Caco-2 (cell line): Measurements from ENCODE around the gene FBXW7. TPM values are rescaled to one million over a fixed set of nuclear protein-coding genes. Genes with fewer than 3 reads are reported as not detected.
A peak's percentile ranks its signal among the peaks of the same experiment; 100 is the strongest.

Experiments used
- BruUV-seq: library from RNA; stranded (reverse); fragments of 400-500 nt; replicated peaks from 2 replicates; lab custom pipeline; 2021; lab: Mats Ljungman, UMichigan
- CTCF ChIA-PET: fragments of 300-600 bp; sonication (Branson Sonifier 250); formaldehyde crosslinking; loops from one replicate; lab custom pipeline; 2022; ENCODE audit warnings: antibody characterized with exemption; lab: Charles Lee
- POLR2A ChIA-PET: fragments of 300-600 bp; sonication (Branson Sonifier 250); formaldehyde crosslinking; loops from one replicate; lab custom pipeline; 2022; ENCODE audit warnings: antibody characterized with exemption; lab: Charles Lee
- DNase-seq, 2 experiments: peaks; one replicate each; pipeline versions ENCODE4 v3.0.0 to v3.0.0-alpha.2; 2020 to 2022
- H3K27me3 ChIP-seq: replicated peaks from 2 replicates; pipeline ENCODE4 v1.6.0; 2011; ENCODE audit warnings: low read length; ENCODE audit not compliant: control insufficient read depth, insufficient read depth
- H3K36me3 ChIP-seq: 2 replicates; pipeline ENCODE4 v1.5.1; 2011; ENCODE audit warnings: low read length; ENCODE audit not compliant: control insufficient read depth, insufficient read depth
- H3K4me1 ChIP-seq: fragments of 250-450 bp; sonication (Bioruptor Pico); 2 replicates; pipeline ENCODE4 v1.5.1; 2020; ENCODE audit warnings: mild to moderate bottlenecking
- H3K4me3 ChIP-seq: 2 replicates; pipeline ENCODE4 v1.5.1; 2011; ENCODE audit warnings: low read depth, mild to moderate bottlenecking, control low read depth, low read length
- H3K9me3 ChIP-seq: fragments of 250-450 bp; sonication (Bioruptor Pico); 2 replicates; pipeline ENCODE4 v1.5.1; 2020; ENCODE audit warnings: mild to moderate bottlenecking, moderate library complexity
- H3K27ac Mint-ChIP-seq: one replicate; pipeline ENCODE4 v1.8.0; 2022; ENCODE audit warnings: mixed read lengths; ENCODE audit not compliant: unreplicated experiment
- H3K27me3 Mint-ChIP-seq: one replicate; pipeline ENCODE4 v1.8.0; 2022; ENCODE audit warnings: mixed read lengths; ENCODE audit not compliant: insufficient read depth, unreplicated experiment
- H3K36me3 Mint-ChIP-seq: one replicate; pipeline ENCODE4 v1.8.0; 2022; ENCODE audit warnings: mild to moderate bottlenecking, mixed read lengths; ENCODE audit not compliant: insufficient read depth, unreplicated experiment
- H3K4me1 Mint-ChIP-seq: one replicate; pipeline ENCODE4 v1.8.0; 2022; ENCODE audit warnings: low read depth, mixed read lengths; ENCODE audit not compliant: unreplicated experiment
- H3K4me3 Mint-ChIP-seq: one replicate; pipeline ENCODE4 v1.8.0; 2022; ENCODE audit warnings: mild to moderate bottlenecking, moderate library complexity, mixed read lengths; ENCODE audit not compliant: unreplicated experiment
- H3K9me3 Mint-ChIP-seq: one replicate; pipeline ENCODE4 v1.8.0; 2022; ENCODE audit warnings: mixed read lengths; ENCODE audit not compliant: unreplicated experiment
- intact Hi-C: fragments of 100-400 bp; cut with micrococcal nuclease; formaldehyde crosslinking; loops from one replicate; pipeline ENCODE4 v1.10.0; 2022; ENCODE audit not compliant: unreplicated experiment
- total RNA-seq: library from RNA; stranded (reverse); gene quantifications from 2 replicates; pipeline ENCODE4 v1.2.3, GENCODE V29; 2022
- TF ChIP-seq, protein P1 (sequence below), 2 experiments: fragments of 200-600 bp in 1 of 2; IDR thresholded peaks; 1 replicate in 1 of 2; 2 replicates in 1 of 2; pipeline versions ENCODE4 v1.5.1 to v1.8.0; 2011 to 2022; ENCODE audit warnings: antibody characterized with exemption in 1 of 2, control low read depth in 1 of 2, inconsistent platforms in 1 of 2, low read depth in 1 of 2, low read length in 1 of 2, mild to moderate bottlenecking in 1 of 2, moderate library complexity in 1 of 2; ENCODE audit not compliant: insufficient read depth in 1 of 2, severe bottlenecking in 1 of 2, unreplicated experiment in 1 of 2

The FBXW7 gene
- total RNA-seq, 1 experiment from 2014 or later = 34.1 TPM

DNA sequence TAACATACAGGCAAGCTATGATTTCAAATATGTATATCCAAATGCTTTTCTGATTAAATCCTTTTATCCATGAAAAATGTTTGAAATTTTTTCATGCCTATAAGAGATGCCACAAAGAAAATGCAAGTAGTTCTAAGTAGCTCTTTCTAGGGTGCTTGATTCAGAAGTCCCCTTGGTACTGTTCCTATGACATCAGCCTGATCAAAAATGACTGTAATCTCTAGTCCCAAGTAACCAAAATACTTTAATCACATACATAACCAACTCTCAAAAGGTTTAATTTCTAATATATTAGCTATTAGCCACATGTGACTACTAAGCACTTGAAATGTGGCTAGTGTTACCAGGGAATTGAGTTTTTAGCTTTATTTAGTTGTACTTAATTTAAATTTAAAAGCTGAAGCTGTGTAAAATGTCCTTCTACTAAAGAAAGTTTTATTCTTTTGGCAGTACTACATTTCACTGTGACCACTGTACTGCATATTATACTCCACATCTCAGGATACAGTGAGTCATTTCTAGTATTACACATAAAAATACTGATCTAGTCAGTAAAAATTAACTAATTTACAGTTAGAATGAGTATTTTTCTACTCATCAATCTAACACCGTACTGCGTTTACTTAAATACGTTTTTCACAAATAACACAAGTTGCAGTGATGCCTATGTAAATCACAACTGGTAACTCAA lies 33.9 kb downstream of the FBXW7 start:
- Histone ChIP-seq H3K4me3 (no peak overlapping the region), H3K9me3 (no peaks in the 10 kb centered on the region), H3K36me3 (no peaks in the 10 kb centered on the region), H3K27me3 (no peaks in the 10 kb centered on the region), H3K4me1 (peaks cover 12% of the 10 kb centered on the region)
- H3K4me1 Mint-ChIP-seq = peaks cover 13% of the 10 kb centered on the region
- TF ChIP-seq, protein P1, sequence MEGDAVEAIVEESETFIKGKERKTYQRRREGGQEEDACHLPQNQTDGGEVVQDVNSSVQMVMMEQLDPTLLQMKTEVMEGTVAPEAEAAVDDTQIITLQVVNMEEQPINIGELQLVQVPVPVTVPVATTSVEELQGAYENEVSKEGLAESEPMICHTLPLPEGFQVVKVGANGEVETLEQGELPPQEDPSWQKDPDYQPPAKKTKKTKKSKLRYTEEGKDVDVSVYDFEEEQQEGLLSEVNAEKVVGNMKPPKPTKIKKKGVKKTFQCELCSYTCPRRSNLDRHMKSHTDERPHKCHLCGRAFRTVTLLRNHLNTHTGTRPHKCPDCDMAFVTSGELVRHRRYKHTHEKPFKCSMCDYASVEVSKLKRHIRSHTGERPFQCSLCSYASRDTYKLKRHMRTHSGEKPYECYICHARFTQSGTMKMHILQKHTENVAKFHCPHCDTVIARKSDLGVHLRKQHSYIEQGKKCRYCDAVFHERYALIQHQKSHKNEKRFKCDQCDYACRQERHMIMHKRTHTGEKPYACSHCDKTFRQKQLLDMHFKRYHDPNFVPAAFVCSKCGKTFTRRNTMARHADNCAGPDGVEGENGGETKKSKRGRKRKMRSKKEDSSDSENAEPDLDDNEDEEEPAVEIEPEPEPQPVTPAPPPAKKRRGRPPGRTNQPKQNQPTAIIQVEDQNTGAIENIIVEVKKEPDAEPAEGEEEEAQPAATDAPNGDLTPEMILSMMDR (IDR thresholded peaks at IDR 0.05; ENCODE audit: insufficient read depth in 1 of 2, low read depth in 1 of 2, low read length in 1 of 2, severe bottlenecking in 1 of 2, unreplicated experiment in 1 of 2) = no peak
- no peaks in the 10 kb centered on the region for H3K9me3 Mint-ChIP-seq
- DNase-seq = no peak
- BruUV-seq = no TSS peak
- intact Hi-C loops = loop anchor here (1.0 to 5.0 kb wide), 4 partner anchors 35 to 233 kb away; partner anchors contain the start of gene FBXW7
- no peaks in the 10 kb centered on the region for H3K36me3 Mint-ChIP-seq
- POLR2A ChIA-PET = no interaction called here
- H3K4me3 Mint-ChIP-seq = no peak overlapping the region
- CTCF ChIA-PET = interaction anchor here (0.9 to 2.0 kb wide), 12 partner anchors 11 to 626 kb away, joined by 3 to 10 read pairs (median 4); partner anchors contain the start of genes FBXW7 and TIGD4
- H3K27me3 Mint-ChIP-seq = no peaks in the 10 kb centered on the region
- no peak overlapping the region for H3K27ac Mint-ChIP-seq

DNA sequence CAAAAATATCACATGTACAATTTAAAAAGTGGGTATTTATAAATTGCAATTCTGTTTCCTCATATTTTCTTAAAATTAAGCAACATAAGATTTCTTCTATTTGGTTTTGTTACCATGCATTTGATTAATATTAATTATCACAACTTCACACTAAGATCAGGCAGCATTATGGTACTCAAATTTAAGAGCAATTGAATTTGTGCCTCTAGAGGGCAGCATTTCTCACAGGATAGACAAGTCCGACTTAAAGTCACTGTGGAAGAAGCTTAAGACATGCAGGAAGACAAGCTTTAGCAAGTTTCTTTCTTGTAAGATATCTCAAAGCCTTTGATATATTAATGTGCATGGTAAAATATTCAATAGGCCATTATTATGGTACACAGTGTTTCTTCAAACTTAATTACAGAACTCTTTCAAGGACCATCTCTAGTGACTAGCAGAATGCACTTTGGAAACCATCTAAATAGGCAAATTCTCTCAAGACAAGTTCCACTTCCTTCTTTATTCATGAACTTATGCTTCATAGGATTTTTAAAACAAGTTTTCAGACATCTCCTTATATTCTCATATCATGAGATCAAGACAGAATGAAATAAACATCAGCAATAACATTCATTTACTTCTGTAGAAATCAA lies 35.0 kb downstream of the FBXW7 start:
- peak; percentile 56 to 78 for DNase-seq
- Mint-ChIP-seq H3K27me3 (no peaks in the 10 kb centered on the region), H3K9me3 (no peaks in the 10 kb centered on the region), H3K36me3 (no peaks in the 10 kb centered on the region), H3K27ac (no peak overlapping the region), H3K4me1 (peaks cover 13% of the 10 kb centered on the region), H3K4me3 (no peak overlapping the region)
- BruUV-seq = no TSS peak
- TF ChIP-seq, protein P1 (IDR thresholded peaks at IDR 0.05; ENCODE audit: insufficient read depth in 1 of 2, low read depth in 1 of 2, low read length in 1 of 2, severe bottlenecking in 1 of 2, unreplicated experiment in 1 of 2) = peak; percentile 58 to 75
- peaks cover 12% of the 10 kb centered on the region for H3K4me1 ChIP-seq
- CTCF ChIA-PET = interaction anchor here (0.6 to 2.0 kb wide), 21 partner anchors 10 to 627 kb away, joined by 3 to 20 read pairs (median 4); partner anchors contain the start of genes FBXW7 and TIGD4
- no peaks in the 10 kb centered on the region for H3K27me3 ChIP-seq
- no peak overlapping the region for H3K4me3 ChIP-seq
- no peaks in the 10 kb centered on the region for H3K9me3 ChIP-seq
- intact Hi-C loops = loop anchor here (1.0 to 5.0 kb wide), 4 partner anchors 36 to 234 kb away; partner anchors contain the start of gene FBXW7
- no peaks in the 10 kb centered on the region for H3K36me3 ChIP-seq
- POLR2A ChIA-PET = no interaction called here

DNA sequence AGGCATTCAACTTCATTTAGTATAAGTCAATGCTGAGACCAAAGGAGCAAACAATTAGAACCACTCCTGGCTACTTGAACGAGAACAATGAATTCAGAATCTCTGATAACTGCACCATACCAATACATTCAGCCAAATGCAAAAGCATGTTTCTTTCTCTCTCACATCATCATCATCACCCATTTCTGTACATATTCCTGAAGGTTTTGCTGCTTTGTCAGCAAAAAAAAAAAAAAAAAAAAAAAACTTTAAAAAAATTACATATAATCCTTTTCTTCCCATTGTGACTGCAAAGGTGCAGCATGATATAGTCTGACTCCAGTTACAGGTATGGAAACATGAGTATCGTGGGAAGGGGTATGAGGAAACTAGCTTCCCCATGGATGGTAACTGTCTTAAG lies 35.6 kb downstream of the FBXW7 start:
- Histone ChIP-seq H3K9me3 (no peaks in the 10 kb centered on the region), H3K36me3 (no peaks in the 10 kb centered on the region), H3K4me1 (peaks cover 12% of the 10 kb centered on the region), H3K4me3 (no peak overlapping the region), H3K27me3 (no peaks in the 10 kb centered on the region)
- Mint-ChIP-seq H3K4me1 (peaks cover 13% of the 10 kb centered on the region), H3K27ac (no peak overlapping the region), H3K4me3 (no peak overlapping the region), H3K36me3 (no peaks in the 10 kb centered on the region), H3K27me3 (no peaks in the 10 kb centered on the region), H3K9me3 (no peaks in the 10 kb centered on the region)
- intact Hi-C loops = loop anchor here (2.0 to 5.0 kb wide), 3 partner anchors 37 to 235 kb away; partner anchors contain the start of gene FBXW7
- TF ChIP-seq, protein P1 (IDR thresholded peaks at IDR 0.05; ENCODE audit: insufficient read depth in 1 of 2, low read depth in 1 of 2, low read length in 1 of 2, severe bottlenecking in 1 of 2, unreplicated experiment in 1 of 2) = no peak
- no TSS peak for BruUV-seq
- ChIA-PET CTCF (interaction anchor here (1.0 to 2.0 kb wide), 8 partner anchors 36 to 628 kb away, joined by 3 to 20 read pairs (median 5); partner anchors contain the start of gene FBXW7), POLR2A (no interaction called here)
- DNase-seq = no peak
